GM18520 (cell line): ENCODE data around the gene ATP8A2.
A peak's percentile ranks its signal among the peaks of the same experiment; 100 is the strongest.
"Not testable (repeated sequence)": the region's sequence is repeated elsewhere in the genome, so short reads cannot be mapped to it uniquely, and the experiment has no call there.

Source experiments
- ATAC-seq: cut with Tn5 transposase; IDR thresholded peaks from one replicate; pipeline ENCODE4 v1.9.1; 2021; ENCODE audit not compliant: unreplicated experiment

Gene ATP8A2

DNA sequence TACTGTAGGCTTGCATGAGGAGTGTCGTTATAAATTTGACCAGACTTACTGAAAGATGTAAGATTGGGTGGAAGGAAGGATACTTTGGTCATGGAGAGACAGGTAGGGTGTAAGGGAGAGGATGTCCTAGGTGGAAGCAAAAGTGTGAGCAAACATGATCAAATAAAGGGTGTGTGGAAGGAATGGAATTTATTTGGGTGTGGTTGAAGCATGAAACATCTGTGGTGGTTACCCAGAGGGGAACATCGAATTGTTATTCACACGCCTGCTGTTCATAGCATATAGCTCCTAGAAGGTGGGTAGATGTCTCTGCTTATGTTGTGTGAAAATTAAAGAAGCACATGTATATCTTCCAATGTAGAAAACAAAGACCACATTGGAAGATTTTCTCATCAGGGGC is 157.7 kb downstream of the ATP8A2 start:
- no peak for ATAC-seq

DNA sequence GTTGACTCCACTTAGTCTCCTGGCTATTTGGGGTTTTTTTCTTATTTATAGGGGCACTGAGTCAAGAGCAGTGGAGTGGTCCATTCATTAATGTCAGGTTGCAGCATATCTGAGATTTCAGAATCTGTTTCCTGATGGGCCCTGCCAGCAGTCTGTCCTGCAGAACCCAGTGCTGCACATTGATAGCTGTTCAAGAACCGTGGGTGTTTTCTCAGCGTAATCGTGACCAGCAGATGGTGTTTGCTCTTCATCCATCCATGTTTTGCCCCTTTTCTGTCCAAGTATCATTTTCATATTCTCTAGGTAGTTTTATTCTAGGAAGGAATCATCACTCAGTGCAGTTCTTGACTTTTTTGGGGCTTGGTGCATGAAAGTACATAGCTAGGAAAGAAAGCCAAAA is 166.5 kb downstream of the ATP8A2 start:
- no peak for ATAC-seq

DNA sequence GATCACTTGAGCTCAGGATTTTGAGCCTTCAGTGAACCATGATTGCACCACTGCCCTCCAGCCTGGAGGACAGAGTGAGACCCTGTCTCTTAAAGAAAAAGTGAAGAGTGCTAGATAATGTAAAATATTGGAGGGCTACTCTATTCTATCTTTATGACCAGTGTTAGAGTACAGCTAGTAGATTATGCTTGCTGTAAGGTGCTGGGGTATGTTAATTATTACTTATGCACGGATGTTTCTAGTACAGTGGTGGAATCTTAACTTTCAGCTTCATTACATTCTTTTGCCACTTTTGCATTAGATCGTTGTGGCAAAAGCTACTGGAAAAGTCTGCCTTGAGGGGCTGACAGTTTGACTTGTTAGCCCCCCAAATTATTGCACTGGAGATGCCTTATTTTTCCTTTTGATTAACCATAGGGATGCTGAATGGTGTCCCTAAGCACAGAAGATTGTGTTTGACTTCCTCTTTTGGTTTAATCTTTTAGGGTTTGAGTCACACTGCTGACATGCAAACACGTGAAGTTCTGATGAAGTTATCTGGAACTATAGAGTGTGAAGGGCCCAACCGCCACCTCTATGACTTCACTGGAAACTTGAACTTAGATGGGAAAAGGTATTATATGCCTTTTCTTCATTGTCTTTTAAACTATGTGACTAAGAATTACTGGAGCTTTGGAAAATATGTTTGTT is 169.8 kb downstream of the ATP8A2 start:
- ATAC-seq = no peak

DNA sequence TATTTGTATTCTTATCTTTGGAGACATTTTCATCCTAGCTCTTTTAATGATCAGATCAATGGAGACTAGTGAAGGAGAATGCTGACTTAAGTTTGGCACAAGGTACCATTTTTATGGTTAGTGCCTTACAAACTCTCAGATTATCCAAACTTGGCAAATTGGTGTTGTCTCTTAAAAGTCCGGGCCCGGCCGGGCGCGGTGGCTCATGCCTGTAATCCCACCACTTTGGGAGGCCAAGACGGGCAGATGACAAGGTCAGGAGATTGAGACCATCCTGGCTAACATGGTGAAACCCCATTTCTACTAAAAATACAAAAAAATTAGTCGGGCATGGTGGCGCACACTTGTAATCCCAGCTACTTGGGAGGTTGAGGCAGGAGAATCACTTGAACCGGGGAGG is 177.2 kb downstream of the ATP8A2 start:
- ATAC-seq = not testable (repeated sequence)

DNA sequence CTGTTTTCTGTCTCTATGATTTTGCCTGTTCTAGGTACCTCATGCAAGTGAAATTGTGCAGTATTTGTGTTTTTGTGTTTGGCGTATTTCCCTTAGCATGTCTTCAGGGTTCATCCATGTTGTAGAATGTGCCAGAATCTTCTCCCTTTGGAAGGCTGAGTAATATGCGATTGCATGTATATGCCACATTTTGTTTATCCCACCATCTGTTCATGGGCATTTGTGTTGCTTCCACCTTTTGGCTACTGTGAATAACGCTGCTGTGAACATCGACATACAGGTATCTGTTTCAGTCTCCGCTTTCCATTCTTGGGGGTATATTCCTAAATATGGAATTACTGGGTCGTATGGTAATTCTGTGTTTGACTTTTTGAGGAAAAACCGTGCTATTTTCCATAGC is 190.0 kb downstream of the ATP8A2 start:
- no peak for ATAC-seq

DNA sequence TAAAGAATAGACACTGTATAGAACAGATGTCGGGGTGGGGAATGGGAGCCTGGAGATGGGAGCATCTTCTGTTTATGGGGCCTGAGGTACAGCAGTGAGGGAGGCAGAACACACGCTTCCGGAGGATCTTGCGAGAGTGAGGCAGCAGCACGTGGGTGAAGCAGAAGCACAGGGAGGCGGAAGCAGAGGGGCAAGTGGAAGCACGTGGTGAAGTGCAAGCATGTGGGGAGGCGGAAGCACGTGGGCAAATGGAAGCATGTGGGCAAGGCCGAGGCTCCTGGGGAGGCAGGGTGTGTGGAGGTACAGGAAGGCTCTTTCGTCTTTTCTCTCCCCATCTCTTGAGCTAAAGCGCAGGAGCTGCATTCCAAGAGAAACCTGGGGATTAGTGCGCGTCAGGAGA is 198.4 kb downstream of the ATP8A2 start:
- no peak for ATAC-seq

DNA sequence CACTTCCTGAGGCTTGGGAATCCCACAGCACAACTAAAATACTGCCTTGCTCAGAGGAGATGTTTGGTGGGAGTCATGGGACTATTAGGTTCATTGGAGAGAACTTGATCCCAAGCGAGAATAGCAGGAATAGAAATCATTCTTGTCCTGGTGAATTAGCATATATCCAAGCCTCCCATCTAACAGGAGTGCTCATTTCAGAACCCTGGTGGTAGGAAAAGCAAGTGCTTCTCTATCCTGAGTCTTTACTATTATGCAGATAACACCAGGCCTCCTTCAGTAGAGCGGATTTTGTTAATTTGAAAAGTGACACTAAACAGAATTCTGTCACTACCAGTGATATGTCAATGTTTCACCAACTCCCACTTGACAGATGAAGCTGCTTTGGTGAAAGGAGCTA is 199.5 kb downstream of the ATP8A2 start:
- no peak for ATAC-seq

DNA sequence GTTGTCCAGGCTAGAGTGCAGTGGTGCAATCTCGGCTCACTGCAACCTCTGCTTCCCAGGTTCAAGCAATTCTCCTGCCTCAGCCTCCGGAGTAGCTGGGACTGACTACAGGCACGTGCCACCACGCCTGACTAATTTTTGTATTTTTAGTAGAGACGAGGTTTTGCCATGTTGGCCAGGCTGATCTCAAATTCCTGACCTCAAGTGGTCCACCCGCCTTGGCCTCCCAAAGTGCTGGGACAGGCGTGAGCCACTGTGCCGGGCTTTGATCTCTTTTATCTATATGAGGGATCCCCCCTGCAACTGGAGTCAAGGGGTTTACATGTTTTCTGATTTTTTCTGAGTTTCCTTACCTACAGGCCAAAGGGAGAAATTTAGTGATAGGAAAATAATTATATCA is 200.4 kb downstream of the ATP8A2 start:
- not testable (repeated sequence) for ATAC-seq

DNA sequence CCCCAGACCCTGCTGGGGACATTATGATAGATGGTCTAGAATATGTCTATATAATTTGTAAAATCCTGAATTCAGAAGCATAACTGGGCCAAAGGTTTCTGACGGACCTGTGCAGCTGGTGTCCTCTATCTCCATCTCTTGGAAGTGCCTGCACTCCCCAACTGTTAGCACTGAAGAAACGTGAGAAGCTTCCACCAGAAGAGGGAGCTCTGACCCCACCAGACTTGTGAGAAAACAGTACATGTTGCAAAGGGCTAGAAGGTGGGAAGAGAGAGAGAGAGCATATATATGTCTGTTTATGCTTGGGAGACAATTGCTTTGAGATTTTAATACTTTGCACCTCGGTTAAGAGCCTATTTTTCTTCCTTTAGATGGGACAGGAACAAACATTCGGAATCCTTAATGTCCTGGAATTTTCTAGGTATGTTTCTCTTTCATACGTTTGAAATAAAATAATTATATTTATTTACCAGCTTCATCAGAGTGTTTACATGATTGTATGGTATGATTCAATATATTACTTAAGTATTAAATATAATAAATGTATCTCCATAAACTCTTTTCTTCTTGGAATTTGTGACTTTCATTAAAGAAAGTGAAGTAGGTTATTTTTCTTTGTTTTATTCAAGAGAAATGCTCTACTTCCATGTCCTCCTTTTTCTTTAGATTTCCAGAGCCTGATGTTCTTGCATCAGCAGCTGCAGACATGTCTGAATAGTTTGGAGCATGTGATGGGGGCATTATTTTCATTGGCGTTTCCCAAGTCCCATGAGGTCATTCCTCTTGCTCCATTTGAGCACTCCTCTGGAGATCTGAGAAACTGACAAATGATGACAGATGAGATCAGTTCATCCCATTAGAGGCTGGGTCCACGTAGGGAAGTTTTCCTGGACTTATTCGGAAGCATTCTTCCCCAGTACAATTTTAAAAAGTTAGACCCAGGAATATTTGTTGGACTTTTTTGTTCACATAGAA is 202.9 kb downstream of the ATP8A2 start:
- peak; percentile 42 for ATAC-seq

DNA sequence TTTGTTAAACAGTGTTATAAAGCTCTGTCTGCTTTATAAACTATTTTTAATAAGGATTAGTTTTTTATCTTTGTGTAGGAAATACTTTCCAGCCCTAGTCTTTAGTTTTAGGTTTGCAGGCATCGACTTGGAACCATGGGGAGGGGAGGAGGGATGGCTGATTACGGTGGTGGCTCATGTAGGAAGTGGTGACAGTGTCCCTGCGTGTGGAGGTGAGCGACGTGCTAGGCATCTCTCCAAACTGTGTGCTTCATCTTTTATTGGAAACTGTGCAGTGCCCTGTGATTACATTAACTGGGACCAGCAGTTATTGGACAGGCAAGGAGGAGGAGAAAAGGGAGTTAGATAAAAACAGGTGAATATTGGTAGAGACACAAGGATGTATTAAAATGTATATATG is 203.8 kb downstream of the ATP8A2 start:
- ATAC-seq = no peak

DNA sequence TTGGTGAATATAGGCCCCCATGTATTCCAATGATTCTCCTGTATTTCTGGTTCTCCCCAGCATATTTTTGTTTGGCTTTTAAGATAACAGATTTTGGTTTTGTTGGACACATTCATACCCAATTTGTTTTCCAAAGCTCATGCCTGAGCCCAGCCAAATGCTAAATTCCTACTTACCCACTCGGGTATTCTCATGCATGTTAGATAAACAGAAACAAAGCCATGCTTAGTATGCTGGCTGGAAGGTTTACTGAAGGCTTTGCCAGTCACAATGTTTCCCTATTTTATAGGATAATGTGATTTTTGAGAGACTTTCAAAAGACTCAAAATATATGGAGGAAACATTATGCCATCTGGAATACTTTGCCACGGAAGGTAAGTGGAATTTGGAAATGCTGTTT is 206.8 kb downstream of the ATP8A2 start:
- no peak for ATAC-seq

DNA sequence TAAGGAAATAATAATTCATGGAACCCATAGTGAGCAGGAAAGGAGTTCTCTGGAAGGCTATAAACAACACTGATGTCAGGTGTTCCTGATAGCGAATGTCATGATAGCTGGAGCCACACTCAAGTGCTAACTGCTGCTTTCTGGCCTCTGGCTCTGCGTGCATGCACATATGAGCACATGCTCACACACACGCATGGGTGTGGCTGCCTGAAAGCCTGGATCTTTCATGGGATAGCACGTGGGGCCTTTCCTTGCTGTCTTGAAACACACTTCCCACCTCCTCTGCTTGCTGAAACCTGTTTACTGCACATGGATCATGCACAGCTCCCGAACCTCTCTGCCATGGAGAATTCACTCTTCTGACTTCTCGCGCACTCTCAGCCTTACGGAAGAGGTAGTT is 207.4 kb downstream of the ATP8A2 start:
- ATAC-seq = no peak

DNA sequence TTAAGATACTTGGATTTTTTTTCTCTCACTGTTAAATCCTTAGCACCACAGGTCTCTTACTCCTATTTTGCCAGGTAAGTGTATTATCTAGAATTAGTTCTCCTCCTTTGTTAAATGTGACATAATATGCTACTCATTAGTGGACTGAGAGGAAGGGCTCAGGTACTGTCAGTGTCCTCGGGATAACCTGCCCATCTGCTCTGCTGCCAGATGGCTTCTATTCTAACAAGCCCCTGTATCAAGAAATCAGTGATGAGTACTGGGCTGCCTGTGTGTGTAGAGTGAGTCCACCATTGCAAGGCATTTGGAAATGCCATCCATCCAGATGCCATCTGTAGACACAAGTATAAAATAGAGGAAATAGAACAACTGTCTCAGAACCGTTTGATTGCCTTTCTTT is 209.6 kb downstream of the ATP8A2 start:
- no peak for ATAC-seq

DNA sequence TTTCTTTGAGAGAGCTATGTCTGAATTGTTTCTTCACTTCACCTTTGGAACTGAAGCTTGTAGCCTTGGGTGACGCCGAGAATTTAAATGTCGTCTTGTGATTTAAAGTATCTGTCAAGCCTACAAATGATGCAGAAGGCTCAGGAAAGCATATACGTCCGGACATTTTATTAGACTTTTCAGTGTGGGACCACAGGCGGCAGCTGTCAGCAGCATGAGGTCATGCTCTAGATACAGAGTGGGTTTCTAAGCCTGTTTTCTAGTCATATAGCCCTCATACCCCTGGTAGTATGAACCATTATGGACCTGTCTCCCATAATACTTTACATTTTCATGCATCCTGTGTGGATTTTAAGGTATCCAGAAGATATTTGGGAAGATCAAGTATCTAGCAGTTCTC is 212.3 kb downstream of the ATP8A2 start:
- no peak for ATAC-seq

DNA sequence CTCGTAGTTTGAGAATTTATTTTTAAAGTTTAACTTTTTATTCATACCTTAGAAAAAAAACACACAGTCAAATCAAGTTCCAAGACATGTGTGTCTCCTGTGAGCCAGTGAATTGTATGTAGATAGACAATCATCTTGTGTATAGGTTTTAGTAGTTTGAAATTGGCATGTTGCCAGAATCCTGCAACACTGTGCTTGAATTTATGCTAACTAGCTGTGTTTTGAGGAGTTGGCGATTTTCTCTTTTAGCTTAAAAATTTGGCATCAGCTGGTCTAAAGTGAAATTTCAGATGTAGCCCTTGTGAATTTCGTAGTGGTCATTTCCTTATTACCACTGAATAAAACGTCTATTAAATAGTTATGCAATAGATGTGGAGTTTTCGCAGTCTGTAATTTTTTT is 213.2 kb downstream of the ATP8A2 start:
- no peak for ATAC-seq

DNA sequence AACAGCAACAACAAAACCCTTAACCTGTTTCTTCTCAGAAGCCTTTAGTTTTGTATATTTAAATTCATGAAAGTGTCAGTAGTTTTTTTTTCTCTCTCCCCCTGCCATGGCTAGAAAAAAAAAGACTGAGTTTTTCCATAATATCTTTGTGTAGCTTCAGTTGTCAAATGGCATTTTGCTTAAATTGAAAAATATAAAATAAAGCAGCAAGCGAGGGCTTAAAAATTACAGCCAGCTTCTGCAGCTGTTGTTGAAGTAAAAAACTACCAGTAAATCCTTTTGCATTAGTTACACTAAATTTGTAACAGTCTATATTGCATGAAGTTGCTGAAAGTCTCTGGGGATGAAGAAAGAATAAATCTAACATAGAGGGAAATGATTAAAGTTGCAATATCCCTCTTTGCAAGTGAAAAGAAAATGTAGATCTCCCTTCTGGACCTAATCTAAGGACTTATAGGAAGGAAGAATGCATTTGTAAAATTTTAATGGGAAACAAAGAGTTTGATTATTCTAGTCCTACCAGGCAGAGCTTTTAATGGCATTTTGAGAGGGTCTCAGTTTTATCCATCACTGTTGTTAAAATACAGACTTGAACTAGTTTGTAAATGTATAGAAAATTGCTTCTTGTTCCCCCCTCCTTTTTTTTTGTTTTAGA is 215.7 kb downstream of the ATP8A2 start:
- ATAC-seq = no peak

DNA sequence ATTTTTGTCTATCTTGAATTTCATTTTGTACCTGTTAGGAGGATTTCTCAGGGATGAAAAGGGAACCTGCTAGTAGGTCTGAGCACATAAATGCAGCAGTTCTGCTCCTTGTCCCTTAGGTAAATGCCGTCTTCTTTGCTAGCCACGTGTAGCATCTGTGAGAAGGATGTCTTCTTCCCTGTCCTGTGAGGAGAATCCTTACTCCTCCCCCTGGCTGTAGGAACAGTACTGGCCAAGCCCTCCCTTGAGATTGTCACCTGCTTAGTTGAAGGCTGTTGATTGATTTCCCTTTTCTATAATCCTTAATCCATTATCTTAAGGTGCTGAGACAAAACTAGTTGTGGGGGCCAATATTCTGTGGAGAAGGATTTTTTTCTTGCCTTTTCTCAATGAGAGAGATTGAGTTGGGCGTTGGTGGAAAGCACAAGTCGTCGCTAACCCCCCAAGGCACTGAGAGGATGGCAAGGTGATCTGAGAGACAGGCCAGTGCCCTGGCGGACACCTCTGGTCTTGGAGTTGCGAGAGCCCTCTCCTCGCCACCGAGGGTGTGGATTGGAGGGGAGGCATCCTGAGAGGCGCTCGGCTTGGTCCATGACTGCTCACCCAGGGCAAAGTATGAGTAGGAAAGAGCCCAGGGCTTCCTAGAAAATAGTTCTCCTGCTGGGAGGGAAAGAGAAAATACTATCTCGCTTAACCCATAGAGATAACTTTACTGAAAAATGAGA is 216.7 kb downstream of the ATP8A2 start:
- ATAC-seq = no peak

DNA sequence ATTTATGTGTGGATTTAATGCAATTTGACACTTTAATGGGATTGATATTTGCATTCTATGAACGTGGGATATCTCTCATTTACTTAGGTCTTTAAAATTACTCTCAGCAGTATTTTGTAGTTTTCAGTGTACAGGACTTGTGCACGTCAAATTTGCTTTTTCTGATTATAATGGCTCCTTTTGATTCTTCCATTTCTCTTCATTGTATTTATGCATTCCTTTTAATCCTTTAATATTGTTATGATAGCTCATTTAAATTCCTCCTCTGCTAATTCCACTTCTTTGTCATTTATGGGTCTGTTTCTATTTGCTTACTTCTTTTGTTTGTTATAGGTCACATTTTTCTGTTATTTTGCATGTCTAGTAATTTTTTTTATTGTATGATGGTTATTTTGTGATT is 226.6 kb downstream of the ATP8A2 start:
- ATAC-seq = no peak

DNA sequence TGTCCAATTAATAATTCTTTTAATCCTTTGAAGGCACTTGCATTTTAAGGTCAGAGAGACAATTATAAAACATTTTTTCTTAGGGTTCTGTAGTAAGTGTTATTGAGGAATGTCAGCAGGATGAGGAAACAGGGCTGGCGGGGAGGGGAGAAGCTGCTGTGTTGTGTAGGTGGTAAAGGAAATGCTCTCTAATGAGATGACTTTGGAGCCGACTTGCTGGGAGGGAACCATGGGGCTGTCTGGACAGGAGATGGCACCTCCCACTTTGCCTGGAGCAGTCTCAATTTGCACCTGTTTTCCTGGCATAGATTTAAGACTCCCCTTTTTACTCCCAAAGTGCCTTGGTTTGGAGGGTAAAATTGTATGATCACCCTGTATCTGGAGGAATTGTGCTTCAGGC is 230.4 kb downstream of the ATP8A2 start:
- no peak for ATAC-seq

DNA sequence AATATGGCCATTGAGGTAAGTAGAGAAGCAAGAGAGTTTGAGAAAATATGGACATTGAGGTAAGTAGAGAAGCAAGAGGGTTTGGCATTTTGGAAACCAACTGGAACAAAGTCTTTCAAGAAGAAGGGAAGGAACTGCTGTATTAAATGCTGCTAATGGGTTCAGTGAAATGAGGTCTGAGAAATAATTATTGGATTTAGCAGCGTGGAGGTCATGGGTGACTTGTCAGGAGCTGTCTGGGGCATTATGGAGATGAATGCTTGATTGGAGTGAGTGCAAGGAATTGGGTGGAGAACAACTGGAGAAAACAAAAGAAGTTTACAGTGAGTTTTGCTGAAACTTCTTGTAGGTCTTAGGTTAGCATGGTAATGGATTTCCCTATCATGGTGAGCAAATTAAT is 232.3 kb downstream of the ATP8A2 start:
- ATAC-seq = no peak

DNA sequence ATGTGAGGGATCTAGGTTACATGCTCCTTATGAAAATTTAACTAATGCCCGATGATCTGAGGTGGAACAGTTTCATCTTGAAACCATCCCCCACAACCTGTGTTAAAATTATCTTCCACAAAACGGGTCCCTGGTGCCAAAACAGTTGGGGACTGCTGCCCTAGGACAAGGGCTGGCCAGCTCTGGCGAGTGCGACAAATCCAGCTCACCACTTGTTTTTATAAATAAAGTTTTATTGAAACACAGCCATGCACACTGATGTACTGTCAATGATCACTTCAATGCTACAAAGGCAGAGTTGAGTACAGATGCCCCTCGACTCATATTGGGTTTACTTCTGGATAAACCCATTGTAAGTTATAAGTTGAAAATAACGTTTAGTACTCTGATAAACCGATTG is 235.3 kb downstream of the ATP8A2 start:
- no peak for ATAC-seq
